ENCODE data around the gene PHLDB3.

DNA sequence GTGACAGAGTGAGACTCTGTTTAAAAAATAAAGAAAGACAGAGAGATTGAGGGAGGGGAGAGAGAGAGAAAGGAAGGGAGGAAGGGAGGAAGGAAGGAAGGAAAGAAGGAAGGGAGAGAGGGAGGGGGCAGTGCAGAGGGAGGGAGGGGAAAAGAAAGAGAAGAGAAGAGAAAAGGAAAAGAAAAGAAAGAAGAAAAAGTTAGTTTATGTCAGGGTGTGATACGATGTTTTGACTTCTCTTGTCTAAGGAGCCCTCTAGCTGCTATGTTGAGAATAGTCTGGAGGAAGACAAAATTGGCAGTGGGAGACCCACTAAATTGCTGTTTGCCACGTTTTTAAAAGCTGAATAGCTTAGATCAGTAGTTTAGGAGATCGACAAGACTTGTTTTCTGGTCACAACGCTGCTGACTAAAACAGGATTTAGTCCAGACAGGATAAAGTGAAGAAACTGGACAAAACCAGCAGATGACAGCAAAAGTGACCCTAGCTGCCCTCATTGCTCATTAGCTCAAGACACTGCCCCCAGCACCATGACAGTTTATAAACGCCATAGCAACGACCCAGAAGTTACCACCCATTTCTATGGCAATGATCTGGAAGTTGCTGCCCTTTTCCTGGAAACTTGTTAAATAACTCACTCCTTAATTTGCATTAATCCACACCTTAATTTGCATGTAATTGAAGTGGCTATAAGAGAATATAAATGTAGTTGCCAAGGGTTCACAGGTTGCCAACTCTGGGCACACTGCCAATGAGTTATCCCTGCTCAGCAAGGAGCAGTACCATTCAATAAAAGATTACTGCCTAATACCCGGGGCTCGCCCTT is 78.8 kb downstream of the PHLDB3 start:
- TF ChIP-seq BHLHE40 (IDR thresholded peaks at IDR 0.05; ENCODE audit: borderline replicate concordance) (no peak), FOXA1 (IDR thresholded peaks at IDR 0.05) (no peak), CTBP1 (IDR thresholded peaks at IDR 0.05; ENCODE audit: borderline replicate concordance) (no peak), FOXK2 (IDR thresholded peaks at IDR 0.05) (no peak), SP1 (IDR thresholded peaks at IDR 0.05) (no peak), FOXM1 (IDR thresholded peaks at IDR 0.05; ENCODE audit: borderline replicate concordance) (no peak), ZNF384 (IDR thresholded peaks at IDR 0.05) (no peak), SUZ12 (IDR thresholded peaks at IDR 0.05) (no peak), HDGF (IDR thresholded peaks at IDR 0.05; ENCODE audit: borderline replicate concordance) (no peak), NFRKB (IDR thresholded peaks at IDR 0.05) (no peak), TARDBP (IDR thresholded peaks at IDR 0.05) (no peak), ARNT (IDR thresholded peaks at IDR 0.05) (no peak)
- TF ChIP-seq, protein P1, sequence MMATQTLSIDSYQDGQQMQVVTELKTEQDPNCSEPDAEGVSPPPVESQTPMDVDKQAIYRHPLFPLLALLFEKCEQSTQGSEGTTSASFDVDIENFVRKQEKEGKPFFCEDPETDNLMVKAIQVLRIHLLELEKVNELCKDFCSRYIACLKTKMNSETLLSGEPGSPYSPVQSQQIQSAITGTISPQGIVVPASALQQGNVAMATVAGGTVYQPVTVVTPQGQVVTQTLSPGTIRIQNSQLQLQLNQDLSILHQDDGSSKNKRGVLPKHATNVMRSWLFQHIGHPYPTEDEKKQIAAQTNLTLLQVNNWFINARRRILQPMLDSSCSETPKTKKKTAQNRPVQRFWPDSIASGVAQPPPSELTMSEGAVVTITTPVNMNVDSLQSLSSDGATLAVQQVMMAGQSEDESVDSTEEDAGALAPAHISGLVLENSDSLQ (IDR thresholded peaks at IDR 0.05) = no peak
